ENCODE data around the gene KRT34.

DNA sequence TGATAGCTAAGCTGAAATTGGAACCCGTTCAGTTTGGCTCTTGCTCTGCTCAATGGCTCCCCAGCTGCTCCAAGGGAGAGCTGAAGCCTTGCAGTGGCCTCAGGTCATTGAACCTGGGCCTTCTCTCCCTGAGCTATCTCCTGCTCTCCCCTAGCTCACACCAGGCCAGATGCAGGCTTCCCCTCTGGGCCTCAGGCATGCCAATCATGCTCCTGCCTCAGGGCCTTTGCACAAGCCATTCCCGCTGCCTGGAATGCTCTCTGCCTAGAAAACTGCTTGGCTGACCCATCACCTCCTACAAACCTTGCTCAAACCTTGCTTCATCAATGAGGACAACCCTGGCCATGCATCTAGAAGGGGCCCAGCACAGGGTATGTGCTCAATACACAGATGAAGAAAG, 49.9 kb downstream of the KRT34 start:
- TF ChIP-seq, protein P1, sequence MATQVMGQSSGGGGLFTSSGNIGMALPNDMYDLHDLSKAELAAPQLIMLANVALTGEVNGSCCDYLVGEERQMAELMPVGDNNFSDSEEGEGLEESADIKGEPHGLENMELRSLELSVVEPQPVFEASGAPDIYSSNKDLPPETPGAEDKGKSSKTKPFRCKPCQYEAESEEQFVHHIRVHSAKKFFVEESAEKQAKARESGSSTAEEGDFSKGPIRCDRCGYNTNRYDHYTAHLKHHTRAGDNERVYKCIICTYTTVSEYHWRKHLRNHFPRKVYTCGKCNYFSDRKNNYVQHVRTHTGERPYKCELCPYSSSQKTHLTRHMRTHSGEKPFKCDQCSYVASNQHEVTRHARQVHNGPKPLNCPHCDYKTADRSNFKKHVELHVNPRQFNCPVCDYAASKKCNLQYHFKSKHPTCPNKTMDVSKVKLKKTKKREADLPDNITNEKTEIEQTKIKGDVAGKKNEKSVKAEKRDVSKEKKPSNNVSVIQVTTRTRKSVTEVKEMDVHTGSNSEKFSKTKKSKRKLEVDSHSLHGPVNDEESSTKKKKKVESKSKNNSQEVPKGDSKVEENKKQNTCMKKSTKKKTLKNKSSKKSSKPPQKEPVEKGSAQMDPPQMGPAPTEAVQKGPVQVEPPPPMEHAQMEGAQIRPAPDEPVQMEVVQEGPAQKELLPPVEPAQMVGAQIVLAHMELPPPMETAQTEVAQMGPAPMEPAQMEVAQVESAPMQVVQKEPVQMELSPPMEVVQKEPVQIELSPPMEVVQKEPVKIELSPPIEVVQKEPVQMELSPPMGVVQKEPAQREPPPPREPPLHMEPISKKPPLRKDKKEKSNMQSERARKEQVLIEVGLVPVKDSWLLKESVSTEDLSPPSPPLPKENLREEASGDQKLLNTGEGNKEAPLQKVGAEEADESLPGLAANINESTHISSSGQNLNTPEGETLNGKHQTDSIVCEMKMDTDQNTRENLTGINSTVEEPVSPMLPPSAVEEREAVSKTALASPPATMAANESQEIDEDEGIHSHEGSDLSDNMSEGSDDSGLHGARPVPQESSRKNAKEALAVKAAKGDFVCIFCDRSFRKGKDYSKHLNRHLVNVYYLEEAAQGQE (IDR thresholded peaks at IDR 0.05; ENCODE audit: insufficient read depth in 1 of 2, low read depth in 2 of 2, low read length in 2 of 2): no peak
- TF ChIP-seq POLR2AphosphoS5 (IDR thresholded peaks at IDR 0.05; ENCODE audit: low read depth, low read length) (no peak), TAF1 (IDR thresholded peaks at IDR 0.05; ENCODE audit: borderline replicate concordance, insufficient read depth, low read length) (no peak)
